Stimulated activated CD8-positive, alpha-beta memory T cell treated with anti-CD3 and anti-CD28 coated beads, Interleukin-2, amount 100 ng/mL, for 48 hours (primary cell): ENCODE measurements around the gene CGNL1.

Experiments
- DNase-seq, 2 donors: peaks; one replicate each; pipeline ENCODE4 v3.0.0-alpha.2; 2020; ENCODE audit warnings: low read depth in 2 of 2

Gene CGNL1

DNA sequence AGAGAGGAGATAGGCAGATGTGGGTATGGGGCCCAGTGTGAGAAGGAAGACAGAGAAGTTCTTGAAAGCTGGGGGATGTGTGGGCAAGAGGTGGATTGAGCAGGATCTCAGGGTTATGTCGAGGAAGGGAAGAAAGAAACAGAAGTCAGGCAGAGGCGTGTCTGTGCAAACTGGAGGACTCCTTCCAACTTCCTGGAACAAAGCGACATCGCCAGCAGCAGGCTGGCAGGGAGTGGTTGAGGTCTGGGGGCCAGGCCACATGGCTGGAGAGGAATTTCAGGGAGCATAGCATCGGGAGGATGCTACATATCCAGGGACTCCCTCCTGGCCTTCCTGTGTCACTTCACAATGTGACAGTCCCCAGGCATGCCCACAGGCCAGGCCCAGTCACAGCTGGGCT, 172.5 kb downstream of the CGNL1 start:
- DNase-seq: no peak

DNA sequence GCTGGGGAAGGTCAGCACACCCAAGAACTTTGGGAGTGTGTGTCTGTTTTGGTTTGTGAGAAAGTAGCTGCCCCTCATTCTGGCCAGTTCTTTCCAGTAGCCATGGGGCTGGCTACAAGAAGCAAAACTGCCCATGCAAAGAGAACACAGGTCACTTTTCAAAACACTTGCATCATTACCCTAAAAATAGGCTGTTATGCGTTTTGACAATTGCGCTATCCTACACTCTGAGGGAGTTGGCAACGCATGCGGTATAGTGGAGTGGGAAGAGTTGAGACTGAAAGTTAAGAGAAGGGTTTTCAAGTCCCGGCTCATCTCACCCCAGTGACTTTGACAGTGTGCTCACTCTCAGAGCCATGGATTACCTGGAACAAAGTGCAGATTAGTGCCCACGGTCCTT, 173.6 kb downstream of the CGNL1 start:
- no peak for DNase-seq

DNA sequence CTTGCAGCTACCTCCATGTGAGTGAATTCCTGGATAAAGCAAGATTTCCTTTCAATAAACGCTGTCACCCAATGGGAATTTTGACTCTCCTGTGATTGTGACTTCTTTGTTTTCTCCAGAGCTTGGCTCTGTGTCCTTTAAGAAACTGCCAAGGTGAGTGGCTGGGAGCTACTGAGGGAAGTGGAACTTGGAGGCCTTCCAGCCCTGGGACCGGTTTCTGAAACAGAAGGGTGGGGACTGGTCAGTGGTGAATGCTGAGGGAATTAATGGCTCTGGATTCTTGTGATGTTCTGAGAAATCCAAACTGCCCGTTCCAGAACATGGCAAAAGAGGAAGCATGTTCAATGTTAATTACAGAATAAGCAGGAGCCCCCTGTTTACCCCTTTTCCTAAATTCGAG, 174.3 kb downstream of the CGNL1 start:
- no peak for DNase-seq

DNA sequence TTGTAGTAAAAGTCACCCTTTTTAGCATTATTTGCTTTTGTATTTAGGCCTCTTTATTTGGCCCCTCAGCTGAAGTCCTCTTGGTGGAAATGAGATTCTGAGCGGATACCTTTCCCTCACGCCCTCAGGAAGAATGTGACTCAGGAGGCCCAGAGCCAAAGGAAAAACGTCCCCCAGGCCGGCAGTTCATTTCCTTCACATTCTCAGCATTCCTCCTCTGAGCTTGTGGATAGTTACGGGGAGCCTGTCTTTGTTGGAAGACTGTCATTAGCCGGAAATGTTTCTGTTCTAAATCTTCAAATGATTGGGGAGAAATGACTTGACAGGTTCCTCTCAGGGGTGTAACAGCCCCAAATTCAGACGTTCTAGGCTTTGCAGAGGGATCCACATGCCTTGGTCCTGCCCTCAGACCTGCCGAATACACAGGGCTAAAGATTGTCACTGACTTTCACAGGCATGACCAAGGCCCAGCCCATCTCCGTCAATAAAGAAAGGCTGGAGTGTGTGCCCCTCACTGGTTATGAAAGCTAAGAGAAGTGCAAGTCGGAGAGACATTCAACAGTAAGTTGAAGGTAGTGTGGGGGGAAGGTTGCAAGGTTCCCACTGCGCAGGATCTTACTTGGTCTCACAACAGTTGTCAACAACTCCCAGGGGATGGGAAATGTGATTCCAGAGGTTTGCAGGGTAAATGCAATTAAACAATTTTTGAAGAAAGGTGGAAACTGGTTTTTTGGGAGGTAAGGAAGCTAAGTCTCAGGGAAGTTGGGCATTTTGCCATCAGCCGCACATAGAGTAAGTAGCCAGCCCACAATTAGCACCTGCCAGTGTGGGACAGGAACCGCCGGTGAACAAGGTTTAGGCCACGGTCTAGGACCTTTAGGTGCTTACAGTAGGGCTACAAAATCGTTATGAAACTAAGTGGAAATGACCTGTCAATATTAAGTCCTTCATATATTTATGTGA, 175.7 kb downstream of the CGNL1 start:
- no peak for DNase-seq

DNA sequence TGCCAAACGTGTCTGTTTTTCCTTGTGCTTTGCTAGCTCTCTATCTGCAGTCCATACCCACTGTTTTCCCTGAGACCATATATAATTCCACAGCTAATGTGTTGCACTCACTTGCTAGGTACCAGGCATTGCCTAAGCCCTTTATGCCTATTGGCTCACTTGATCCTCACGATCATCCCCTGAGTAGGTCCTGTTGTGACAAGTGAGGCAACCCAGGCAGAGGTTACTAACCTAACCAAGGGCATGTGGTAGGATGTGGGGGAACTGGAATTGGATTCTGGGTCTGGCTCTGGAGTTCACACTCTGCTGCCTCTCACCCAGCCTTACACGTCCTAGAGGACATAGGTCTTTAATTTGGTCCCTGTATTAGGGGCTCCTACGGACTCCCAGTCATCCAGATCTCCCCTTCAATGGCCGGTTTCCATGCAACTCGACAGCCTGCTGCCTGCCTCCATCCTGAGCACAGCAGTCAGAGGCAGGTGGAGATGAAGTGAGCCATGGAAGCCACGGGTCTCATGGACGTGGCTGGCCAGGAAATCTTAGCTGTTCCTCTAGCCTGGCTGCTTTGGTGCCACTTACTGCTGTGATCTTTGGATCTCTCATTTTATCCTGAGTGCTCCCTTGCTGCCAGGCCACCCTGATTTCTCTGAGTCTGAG, 176.5 kb downstream of the CGNL1 start:
- no peak for DNase-seq

DNA sequence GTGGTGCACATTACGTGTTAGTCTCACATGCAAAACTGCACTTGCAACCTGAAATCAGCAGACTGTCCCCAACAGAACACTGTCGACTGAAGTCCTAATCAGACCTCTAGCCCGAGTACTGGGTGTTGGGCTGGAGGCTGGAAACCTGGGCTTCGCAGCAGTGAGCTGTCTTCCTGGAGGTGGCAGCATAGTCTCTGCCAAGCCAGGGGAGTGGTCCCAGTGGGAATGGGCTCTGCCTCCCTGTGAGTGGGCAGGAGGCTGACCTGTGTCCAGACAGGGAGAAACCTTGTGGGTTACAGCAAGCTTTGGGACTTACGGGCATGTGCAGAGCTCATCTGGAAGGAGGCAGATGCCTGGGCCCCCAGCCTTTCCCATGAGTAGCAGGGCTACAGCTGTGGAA, 177.2 kb downstream of the CGNL1 start:
- no peak for DNase-seq

DNA sequence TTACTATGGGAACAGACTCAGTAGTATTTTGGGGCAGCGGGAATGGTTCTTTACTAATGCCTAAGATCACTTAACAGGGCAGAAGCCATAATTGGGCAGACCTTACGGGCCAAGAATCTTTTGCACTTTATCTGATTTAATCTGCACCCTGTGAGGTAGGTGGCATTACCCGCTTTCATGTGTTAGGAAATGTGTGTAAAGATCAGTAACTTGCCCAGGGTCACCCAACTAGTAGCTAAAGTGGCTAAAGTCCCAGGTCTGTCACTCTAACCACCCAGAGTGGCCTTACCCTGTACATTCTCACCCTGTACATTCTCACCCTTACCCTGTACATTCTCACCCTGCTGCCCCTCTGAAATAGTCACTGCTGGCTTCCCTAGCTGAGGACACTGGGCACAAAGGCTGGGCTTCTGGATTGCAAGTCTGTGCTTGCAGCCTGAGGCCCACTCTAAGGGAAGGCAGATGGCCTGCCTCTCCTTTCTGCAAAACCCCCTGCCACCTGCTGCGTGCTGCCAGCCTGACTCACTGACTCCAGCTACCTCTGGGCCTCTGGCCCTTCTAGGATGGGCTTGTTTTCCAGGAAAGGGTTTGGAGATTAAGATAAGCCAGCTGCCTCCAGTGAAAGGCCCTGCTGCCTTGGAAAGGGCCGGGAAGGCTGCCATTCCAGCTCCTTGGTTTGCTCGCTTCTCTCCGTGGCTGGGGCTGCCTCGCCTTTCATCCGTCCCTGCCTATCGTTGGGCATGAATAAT, 177.9 kb downstream of the CGNL1 start:
- DNase-seq: no peak

DNA sequence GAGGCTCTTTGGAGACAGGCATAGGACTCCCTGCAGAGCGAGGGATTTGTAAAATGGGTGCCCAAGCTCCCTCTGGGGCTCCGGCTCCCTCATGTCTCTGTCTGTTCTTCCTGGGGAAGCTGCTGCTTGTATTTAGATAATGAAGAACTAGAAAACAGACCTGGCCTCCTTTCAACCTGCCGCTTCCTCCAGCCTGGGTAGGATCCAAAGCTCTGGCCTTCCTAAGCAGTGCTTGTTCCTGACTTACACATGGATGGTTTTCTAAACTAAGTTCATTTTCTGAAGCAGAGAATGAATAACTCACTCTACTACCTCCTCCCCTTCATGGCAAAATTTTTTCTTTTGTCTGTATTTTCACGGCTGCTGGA, 178.5 kb downstream of the CGNL1 start:
- no peak for DNase-seq

DNA sequence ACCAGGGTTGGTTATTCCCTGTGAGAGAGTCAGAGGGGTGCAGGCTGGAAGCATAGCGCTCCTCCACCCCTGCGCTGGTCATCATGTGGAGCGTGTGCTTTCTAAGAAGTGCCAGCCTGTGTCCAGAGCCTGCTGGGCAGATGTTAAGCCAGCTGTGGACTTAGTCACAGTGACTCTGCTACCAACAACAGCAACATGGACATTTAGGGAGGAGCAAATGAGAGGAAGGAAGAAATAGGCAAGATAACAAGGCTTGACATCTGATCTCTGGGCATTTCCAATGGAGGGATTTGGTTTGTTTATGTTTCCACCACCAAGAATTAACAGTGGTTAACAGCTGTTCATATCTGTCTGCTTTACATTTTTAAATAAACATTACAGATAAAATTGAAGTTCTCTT, 179.0 kb downstream of the CGNL1 start:
- no peak for DNase-seq

DNA sequence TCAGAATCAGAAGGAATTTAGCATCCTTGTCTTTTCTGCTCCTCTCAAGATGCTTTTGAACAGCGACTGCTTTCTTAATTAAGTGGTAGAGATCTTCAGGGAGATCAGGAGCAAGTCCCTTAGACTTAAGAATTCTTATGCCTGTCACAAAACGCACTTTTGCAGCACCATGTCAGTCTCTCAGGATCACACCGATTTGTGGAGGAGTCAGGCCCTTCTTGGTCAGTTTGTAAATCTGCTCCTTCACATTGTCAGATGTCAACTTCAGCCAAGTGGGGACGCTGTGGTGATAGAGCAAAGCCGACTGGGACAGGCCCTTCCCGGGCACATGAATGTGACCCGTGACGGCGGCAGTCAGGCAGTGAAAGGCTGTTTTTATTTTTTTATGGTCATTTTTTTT, 179.7 kb downstream of the CGNL1 start:
- no peak for DNase-seq

DNA sequence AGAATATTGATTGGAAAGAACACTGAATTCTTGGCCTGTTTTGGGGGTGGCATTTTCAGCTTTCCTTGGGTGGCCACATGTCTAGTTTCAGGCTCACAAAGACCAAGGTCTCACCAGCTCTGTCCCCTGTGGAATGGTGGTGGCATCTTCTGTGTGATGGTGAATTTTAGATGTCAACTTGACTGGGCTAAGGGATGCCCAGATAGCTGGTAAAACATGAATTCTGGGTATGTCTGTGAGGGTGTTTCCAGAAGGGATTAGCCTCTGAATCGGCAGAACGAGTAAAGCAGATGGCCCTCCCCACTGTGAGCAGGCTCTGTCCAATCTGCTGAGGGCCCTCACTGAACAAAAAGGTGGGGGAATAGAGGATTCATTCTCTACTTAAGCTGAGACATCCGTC, 181.0 kb downstream of the CGNL1 start:
- no peak for DNase-seq

DNA sequence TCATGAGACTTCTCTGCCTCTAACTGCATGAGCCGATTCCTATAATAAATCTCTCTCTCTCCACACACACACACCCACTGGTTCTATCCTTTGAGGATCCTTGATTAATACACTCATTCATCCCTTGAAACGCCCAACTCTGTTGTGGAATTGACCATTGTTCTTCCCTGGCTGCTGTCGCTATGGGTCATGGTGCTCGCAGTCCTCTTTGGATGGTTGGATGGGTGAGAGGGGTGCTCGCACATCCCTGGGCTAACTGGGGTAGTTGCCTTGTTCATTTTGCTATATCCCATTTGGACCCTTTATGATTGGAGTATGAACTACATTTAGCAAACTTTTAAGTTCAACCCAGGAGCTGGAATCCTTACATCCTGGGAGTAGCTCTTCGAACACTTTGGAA, 181.5 kb downstream of the CGNL1 start:
- DNase-seq: no peak

DNA sequence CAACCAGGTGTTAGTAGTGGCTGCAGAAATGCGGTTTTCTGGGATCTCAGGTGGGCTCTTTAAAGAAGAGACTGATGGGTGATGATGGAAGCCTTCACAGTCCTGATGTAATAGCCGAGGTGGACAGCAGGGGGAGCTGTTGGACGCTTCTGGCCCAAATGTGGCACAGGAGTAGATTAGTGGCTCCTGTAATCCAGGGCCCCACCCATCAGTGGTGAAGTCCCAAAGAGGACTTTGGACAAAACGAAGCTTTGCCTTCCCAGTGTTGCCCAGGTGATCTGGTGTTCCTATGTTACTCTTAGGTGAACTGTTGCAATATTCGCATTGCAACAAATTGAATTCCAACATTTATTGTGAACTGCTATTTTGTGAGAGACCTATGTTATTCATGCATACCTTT, 183.6 kb downstream of the CGNL1 start:
- DNase-seq: peak; percentile 64 to 72

DNA sequence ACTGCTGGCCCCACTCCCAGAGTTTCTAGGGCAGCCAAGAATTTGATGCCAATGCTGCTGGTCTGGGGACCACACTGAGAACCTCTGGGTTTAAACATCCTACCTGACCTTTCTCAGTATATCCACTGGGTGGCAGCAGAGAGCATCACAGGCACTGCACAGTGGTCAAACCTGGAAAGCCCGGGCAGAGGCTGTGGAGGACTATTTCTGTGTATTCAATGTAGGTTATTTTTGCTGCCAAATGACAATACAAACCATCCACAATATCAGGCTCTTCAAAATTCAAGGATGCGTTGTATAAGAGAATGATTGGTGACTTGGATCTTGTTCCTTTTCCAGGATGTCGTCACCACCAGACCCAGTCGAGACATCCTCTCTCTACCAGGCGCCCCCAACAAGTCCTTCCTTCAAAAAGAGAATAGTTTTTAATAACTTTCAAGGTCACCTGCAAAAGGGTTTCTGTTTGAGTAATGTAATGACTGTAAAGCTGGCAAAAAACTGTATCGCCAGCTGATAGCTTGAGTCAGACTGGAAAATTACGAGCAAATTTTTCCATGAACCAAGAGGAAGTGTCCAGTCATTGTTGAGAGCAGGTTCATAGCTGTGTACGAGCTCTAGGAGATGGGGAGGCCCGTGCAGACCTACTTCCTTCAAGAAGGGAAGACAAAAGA, 184.9 kb downstream of the CGNL1 start:
- peak; percentile 20 to 23 for DNase-seq

DNA sequence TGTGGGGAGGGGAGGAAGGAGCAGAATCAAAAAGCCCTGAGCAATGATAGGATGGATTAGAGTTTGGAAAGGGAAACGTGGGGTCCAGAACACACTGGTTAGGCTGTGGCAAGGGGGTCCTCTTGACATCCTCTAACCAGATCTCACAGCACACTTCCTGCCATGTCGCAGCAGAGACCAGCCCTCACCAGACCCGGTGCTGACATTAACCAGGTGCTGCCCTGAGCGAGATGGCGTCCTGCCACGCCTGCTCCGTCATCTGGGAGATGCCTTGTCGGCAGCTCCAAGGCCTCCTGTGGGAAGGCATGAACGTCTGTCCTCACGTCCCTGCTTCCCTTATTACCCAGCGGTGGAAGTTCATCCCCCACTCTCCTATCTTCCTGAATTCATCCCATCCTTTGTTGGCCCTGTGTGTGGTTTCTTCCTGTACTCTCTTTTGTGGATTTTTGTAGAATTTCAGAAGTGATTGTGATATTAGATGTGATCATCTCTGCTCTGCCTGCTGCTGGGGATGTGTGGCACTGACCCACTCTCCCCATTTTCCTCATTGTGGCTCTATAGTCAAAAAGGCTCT, 186.0 kb downstream of the CGNL1 start:
- DNase-seq: no peak

DNA sequence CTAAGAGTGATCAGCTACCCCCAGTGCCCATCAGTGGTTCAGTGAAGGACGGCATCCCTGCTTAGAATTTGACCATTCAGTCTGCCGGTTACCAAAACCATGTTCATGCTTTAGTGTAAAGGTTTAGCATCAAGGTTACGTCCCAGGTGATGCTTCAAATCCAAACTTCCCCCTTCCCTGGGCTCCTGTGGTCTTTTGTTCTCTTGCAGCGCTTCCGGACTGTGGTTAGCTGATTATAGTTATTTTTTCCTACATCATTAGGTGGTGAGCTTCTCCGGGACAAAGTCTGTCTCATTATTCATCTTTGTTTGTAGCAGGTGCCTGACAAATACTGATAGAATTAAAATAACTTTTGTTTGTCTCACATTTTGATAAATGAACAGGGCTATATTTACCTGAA, 187.1 kb downstream of the CGNL1 start:
- DNase-seq: no peak

DNA sequence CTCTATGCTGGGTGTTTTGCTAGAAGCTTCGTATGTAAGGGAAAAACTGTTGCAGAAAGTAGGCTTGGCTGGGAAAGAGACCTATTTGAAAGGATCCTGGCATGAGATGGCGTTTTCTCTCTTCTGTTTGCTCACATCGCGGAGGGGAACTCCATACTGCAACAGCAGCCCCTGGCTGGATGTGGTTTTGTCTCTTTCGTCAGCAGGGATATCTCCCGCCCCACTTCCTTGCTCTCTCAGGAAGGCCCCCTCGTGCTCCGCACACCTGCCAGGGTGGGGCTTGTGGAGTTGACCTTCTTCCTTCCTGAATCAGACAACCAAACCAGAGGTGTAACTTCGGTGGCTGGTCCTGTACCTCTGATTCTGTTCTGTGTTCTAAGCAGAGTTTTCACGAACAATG, 189.0 kb downstream of the CGNL1 start:
- no peak for DNase-seq

DNA sequence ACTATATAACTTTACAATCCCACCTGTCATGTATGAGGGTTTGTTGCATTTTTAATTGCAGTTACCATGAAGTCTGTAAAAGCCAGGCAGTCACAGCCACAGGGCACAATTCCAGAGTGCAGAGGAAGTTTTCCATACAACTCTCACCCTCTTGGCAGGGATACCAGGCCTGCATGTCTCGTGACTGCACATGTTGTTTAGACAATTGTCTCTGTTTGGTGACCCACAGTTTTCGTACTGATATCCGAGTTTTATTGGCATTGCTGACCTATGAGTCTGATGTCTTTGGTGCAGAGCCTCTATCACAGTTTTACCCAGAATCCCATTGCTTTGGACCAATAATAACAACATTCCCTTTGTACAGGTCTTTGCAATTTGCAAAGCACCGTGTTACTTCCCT, 190.5 kb downstream of the CGNL1 start:
- DNase-seq: no peak

DNA sequence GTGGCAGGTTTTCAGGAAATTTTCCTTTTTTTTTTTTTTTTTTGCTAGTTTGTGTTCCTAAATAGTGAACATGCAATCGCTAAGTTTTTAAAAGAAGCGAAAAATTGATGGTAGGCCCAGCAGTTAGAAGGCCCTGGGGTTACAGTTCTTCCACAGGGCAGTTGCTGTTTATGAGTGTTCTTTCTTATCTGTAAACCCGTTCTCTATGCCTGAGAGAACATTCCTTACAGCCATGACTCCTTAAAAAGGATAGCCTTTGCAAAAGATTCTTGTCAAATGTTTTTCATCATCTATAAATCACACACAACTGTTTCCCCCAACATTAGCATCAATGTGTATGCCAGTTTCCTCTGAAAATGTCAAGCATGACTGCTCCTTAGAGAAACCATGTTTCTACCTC, 191.6 kb downstream of the CGNL1 start:
- DNase-seq: no peak

DNA sequence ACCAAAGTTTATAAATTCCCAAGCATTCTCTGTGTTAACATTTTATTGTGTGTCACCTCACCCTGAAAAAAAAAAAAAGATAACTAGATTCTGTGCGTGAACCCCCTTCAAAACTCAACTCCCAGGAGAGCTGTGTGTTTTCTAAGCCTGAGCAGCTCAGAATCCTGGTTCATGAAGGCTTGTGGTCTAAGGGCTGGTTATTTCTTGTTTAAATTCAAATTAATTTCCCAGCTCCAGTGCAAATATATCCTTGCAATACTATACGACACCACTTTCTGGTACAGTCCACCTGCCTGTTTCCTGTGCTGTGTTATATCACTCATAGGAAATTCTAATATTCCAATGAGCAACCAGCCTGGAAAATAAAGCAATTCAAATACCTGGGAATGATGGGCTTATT, 192.0 kb downstream of the CGNL1 start:
- no peak for DNase-seq

DNA sequence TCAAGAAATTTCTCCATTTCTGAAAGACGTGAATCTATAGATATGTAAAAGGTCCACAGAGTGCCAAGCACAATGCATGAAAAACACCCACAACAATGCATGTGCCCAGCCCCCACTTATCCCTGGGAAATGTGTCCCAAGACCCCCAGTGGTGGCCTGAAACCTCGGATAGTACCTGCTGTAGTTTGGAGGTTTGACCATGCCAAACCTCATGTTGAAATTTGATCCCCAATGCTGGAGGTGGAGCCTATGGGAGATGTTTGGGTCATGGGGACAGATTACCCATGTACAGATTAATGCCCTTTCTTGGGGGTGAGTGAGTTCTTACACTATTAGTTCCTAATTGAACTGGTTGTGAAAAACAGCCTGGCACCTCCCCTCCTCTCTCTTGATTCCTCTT, 194.0 kb downstream of the CGNL1 start:
- no peak for DNase-seq

DNA sequence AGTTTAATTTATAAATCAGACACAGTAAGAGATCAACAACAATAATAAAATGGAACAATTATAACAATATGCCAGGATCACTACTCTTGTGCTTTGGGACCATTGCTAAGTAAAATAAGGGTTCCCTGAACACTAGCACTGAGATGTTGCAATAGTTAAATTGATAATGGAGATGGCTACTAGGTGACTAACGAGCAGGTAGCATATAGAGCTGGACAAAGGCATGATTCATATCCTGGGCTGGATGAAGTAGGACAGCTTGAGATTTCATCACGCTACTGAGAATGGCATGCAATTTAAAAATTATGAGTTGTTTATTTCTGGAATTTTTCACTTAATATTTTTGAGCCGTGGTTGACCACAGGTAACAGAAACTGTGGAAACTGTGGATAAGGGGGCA, 194.7 kb downstream of the CGNL1 start:
- DNase-seq: no peak
